HS-5 (cell line): Measurements from ENCODE around the gene UGT1A6.
"Not testable (repeated sequence)": the region's sequence is repeated elsewhere in the genome, so short reads cannot be mapped to it uniquely, and the experiment has no call there.

Experiments
- DNase-seq: peaks from one replicate; pipeline ENCODE4 v3.0.0-alpha.2; 2012; ENCODE audit warnings: low read depth

The UGT1A6 gene

DNA sequence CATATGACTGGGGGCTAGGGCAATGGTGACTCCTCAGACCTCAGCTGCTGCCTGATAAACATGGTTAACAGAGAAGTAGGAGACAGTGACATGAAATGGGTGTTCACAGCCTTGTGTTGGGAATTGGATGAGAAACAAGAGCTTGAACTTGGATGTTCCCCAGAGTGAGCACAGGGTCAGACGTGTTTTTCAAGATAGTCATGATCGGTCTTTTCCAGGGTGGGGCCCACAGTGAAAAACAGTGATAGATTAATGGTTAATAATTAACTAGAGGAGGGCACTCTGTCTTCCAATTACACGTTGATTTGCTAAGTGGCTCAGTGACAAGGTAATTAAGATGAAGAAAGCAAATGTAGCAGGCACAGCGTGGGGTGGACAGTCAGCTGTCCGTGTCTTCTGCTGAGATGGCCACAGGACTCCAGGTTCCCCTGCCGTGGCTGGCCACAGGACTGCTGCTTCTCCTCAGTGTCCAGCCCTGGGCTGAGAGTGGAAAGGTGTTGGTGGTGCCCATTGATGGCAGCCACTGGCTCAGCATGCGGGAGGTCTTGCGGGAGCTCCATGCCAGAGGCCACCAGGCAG lies 36.1 kb downstream of the UGT1A6 start, which contains the start of gene UGT1A3:
Gene UGT1A3 (plus strand): TSS at position 320 of the 579 bp plus-strand sequence. CDS start 85 bp downstream, at position 405.
- DNase-seq, result no peak

DNA sequence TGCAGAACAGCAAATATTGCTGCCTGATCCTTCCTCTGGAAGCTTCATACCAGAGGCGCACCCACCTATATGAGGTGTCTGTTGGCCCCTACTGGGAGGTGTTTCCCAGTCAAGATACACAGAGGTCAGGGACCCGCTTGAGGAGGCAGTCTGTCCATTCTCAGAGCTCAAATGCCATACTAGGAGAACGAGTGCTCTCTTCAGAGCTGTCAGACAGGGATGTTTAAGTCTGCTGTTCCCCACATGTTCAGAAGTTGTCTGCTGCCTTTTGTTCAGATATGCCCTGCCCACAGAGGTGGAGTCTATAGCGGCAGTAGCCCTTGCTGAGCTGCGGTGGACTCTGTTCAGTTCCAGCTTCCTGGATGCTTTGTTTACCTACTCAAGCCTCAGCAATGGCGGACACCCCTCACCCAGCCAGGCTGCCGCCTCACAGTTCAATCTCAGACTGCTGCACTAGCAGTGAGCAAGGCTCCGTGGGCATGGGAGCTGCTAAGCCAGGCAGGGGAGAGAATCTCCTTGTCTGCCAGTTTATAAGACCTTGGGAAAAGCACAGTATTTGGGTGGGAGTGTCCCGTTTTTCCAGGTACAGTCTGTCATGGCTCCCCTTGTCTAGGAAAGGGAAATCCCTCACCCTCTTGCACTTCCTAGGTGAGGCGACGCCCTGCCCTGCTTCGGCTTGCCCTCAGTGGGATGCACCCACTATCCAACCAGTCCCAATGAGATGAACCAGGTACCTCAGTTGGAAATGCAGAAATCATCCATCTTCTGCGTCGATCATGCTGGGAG lies 44.4 kb downstream of the UGT1A6 start:
- DNase-seq, result not testable (repeated sequence)

DNA sequence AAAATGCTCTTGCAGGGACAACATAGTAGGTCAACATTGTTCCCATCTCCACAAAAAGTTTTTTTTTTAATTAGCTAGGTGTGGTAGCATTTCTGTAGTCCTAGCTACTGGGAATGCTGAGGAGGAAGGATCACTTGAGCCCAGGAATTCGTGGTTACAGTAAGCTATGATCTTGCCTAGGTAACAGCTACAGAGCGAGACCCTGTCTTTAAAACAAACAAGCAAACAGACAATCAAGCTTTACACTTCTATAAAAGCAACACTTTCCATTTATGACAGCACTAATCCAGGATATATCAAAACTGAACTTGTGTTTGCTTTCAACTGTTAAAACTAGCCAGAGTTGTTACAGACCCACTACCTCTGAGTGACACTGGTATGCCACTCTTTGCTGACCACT lies 48.2 kb downstream of the UGT1A6 start:
- DNase-seq, result no peak

DNA sequence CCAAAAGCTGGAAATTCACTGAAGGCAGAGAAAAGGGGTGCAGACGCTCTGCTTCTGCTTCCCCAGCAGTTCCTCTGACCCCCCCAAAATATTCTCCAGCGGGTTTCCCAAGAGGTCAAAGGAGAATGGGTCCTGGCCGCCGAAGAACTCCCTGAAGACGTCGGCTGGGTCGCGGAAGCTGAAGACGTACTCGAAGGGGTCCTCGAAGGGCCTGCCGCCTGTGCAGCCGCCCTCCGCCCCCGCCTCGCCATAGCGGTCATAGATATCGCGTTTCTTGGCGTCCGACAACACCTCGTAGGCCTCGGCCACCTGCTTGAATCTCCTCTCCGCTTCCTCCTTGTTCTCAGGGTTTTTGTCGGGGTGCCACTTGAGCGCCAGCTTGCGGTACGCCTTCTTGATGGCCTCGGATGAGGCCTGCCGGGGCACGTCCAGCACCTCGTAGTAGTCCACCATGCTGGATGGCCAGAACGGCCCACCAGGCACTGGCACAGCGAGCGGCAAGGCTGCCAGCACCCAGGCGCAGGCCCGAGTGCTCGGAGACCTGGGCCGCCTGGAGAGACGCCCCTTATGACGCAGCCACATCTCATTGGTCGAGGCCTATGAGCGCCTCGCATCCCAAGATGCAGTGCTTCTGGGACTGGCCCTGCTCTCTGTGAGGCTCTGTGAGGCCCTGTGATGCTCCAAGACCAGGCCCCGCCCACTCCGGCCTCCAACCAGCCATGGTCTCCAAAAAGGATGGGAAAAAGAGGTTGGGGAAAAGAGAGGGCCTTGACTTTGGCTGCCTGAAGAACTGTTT lies 51.0 kb downstream of the UGT1A6 start:
- no peak for DNase-seq

DNA sequence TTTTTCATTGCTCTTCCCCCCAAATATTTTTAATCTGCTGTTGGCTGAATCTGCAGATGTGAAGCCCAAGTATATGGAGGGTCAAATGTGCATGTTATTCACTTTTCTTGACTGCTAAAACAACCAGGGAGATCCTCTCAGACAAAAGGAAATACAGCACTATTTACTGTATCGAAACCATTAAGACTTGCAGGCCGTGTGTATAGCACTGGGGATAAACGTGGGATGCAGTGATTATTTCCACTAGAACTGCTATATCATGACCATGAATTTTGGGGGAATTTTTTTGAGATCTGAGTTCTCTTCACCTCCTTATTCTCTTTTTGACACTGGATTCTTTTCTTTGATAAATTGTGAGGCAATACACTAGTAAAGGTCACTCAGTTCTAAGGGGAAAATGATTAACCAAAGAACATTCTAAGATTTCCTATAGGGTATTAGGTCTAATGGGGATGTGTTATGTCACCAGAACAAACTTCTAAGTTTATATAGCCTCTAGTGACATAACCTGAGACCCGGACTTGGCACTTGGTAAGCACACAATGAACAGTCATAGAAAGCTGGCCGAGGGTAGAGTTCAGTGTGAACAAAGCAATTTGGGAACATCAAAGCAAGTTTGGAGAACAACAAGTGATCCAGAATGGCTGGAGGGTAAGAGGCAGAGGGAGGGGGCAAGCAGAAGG lies 52.5 kb downstream of the UGT1A6 start:
- DNase-seq, result no peak

DNA sequence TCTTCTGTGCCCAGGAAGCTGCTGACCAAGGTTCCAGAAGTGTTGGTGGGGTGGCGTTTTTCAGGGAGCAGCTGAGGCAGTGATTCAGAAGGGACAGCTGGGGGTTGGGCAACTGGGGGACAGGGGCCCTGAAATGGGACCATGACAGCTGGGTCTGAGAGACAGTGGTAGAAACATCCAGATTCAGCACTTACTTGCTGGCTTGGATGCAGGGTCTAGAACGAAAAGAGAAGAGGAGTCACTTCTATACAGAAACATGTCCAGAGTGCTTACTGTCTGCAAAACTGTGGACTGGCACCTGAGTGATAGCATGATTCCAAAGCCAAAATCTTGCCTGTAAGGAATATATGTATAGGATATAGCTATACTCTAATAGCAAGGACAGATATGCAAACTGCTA lies 53.1 kb downstream of the UGT1A6 start:
- DNase-seq, result not testable (repeated sequence)

DNA sequence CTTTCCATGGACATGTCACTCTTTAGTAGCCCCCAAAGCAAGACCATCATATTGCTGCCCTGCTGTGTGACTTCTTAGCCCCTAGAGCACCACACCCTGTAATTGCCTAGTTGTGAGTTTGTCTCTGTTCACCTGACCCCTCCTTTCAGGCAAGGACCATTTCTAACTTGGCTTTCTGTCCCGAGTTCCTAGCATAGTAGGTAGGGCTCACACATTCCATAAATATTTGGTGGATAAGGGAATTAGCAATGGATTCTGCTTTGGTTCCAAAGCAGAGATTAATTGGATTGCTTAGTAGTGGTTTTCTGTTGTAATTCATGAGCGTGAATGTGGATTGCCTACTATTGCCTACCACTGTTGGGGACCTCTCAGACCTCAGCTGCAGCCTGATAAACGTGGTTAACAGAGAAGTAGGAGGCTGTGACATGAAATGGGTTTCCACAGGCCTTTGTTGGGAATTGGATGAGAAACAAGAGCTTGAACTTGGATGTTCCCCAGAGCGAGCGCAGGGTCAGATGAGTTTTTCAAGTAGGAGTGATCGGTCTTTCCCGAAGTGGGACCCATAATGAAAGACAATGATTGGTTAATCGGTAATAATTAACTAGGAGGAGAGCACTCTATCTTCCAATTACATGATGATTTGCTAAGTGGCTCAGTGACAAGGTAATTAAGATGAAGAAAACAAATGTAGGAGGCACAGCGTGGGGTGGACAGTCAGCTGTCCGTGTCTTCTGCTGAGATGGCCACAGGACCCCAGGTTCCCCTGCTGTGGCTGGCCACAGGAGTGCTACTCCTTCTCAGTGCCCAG lies 54.0 kb downstream of the UGT1A6 start:
- no peak for DNase-seq

DNA sequence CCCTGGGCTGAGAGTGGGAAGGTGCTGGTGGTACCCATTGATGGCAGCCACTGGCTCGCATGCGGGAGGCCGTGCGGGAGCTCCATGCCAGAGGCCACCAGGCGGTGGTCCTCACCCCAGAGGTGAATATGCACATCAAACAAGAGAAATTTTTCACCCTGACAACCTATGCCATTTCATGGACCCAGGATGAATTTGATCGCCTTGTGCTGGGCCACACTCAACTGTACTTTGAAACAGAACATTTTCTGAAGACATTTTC lies 54.5 kb downstream of the UGT1A6 start:
- no peak for DNase-seq

DNA sequence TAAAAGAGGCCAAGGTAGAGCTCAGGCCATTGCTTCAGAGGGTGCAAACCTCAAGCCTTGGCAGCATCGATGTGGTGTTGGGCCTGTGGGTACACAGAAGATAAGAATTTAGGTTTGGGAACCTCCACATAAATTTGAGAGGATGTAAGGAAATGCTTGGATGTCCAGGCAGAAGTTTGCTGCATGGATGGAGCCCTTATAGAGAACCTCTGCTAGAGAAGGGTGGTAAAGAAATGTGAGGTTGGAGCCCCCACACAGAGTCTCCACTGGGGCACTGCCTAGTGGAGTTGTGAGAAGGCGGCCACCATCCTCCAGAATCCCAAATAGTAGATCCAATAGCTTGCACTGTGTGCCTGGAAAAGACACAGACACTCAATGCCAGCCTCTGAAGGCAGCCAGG lies 58.0 kb downstream of the UGT1A6 start:
- DNase-seq, result not testable (repeated sequence)

DNA sequence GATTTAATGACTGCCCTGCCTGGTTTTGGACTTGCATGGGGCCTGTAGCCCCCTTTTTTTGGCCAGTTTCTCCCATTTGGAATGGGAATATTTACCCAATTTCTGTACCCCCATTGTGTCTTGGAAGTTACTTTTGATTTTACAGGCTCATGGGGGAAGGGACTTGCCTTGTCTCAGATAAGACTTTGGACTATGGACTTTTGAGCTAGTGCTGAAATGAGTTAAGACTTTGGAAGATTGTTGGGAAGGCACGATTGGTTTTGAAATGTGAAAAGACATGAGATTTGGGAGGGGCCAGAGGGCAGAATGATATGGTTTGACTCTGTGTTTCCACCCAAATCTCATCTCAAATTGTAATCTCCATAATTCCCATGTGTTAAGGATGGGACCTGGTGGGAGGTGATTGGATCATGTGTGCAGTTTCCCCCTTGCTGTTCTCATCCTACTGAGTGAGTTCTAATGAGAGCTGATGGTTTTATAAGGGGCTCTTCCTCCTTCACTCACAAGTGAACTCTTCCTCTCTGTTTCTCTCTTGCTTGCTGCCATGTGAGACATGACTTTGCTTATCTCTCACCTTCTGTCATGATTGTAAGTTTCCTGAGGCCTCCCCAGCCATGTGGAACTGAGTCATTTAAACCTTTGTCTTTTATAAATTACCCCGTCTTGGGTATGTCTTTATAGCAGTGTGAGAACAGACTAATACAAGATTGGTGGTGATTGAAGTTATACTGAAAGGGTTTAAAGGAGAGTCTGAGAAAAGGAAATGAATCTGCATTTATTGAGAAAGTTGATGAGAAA lies 58.7 kb downstream of the UGT1A6 start:
- DNase-seq, result not testable (repeated sequence)

DNA sequence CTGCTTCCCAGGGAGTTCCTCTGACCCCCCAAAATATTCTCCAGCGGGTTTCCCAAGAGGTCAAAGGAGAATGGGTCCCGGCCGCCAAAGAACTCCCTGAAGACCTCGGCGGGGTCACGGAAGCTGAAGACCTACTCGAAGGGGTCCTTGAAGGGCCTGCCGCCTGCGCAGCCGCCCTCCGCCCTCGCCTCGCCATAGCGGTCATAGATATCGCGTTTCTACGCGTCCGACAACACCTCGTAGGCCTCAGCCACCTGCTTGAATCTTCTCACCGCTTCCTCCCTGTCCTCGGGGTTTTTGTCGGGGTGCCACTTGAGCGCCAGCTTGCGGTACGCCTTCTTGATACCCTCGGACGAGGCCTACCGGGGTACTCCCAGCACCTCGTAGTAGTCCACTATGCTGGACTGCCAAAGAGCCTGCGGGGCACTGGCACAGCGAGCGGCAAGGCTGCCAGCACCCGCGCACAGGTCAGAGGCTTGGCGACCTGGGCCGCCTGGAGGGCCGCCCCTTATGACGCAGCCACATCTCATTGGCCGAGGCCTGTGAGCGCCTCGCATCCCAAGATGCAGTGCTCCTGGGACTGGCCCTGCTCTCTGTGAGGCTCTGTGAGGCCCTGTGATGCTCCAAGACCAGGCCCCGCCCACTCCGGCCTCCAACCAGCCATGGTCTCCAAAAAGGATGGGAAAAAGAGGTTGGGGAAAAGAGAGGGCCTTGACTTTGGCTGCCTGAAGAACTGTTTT lies 62.4 kb downstream of the UGT1A6 start:
- DNase-seq, result no peak

DNA sequence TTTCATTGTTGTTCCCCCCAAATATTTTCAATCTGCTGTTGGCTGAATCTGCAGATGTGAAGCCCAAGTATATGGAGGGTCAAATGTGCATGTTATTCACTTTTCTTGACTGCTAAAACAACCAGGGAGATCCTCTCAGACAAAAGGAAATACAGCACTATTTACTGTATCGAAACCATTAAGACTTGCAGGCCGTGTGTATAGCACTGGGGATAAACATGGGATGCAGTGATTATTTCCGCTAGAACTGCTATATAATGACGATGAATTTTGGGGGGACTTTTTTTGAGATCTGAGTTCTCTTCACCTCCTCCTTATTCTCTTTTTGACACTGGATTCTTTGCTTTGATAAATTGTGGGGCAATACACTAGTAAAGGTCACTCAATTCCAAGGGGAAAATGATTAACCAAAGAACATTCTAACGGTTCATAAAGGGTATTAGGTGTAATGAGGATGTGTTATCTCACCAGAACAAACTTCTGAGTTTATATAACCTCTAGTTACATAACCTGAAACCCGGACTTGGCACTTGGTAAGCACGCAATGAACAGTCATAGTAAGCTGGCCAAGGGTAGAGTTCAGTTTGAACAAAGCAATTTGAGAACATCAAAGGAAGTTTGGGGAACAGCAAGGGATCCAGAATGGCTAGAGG lies 63.9 kb downstream of the UGT1A6 start:
- DNase-seq, result no peak

DNA sequence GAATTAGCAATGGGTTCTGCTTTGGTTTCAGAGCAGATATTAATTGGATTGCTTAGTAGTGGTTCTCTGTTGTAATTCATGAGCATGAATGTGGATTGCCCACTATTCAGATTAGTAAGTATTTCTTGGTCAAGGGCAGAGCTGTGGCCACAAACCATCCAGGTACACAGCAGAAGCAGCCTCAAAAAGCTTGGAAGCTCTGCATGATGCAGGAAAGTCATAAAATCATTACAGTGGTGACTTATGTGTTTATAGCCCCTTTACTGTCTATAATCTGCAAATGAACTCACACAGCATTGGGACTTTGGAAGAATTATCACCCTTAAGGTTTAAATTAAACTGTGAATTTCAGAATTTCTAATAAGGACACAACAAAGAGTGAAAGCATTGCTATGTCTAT lies 65.5 kb downstream of the UGT1A6 start:
- no peak for DNase-seq

DNA sequence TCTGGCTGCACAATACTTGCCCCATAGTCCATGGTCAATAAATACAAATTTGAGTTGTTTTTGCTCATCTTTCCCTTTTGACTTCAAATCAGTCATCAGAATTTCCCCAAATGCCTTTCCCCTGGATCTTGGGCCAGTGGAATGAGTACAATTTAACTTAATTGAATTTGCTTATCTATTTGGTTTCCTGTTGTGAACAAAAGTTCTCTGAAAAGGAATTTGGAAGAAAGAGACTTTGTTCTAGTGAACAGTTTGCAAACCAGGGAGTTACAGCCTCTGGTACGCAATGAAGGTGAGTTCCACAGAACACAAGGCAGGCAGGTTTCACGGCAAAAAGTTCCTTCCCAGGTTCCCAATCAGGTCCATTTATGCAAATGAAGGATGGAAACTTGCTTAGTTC lies 66.2 kb downstream of the UGT1A6 start:
- no peak for DNase-seq

DNA sequence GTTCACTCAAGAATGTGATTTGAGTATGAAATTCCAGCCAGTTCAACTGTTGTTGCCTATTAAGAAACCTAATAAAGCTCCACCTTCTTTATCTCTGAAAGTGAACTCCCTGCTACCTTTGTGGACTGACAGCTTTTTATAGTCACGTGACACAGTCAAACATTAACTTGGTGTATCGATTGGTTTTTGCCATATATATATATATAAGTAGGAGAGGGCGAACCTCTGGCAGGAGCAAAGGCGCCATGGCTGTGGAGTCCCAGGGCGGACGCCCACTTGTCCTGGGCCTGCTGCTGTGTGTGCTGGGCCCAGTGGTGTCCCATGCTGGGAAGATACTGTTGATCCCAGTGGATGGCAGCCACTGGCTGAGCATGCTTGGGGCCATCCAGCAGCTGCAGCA lies 67.4 kb downstream of the UGT1A6 start, which contains the start of gene UGT1A1:
Gene UGT1A1 (plus strand): TSS at position 228 of the 400 bp plus-strand sequence. CDS start 18 bp downstream, at position 246.
- DNase-seq, result no peak

DNA sequence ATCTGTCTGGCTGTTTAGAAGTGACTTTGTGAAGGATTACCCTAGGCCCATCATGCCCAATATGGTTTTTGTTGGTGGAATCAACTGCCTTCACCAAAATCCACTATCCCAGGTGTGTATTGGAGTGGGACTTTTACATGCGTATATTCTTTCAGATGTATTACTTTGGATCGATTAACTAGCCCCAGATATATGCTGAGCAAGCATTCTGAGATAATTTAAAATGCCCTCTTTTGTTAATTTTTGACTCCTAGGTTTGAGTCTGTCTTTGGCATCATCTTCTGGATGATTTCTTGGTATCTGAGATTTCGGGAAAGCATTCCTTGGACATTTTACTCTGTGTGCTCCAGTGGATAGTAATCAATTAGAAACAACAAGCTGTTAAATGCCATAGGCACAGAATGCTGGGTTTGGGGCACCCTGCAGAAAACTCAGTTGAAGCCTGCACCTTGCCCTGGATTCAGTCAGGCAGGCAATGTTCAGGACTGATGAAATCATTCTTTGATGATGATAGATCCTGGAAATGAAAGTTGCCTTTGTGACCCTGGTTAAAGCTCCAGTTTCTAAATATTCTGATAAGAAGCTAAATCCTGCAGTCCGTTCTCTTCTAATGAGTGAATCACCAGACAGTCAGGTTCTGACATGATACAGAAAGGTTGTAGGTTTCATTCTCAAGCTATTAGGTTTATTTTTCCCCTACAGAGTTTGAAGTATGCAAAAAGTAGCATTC lies 68.5 kb downstream of the UGT1A6 start:
- DNase-seq, result no peak

DNA sequence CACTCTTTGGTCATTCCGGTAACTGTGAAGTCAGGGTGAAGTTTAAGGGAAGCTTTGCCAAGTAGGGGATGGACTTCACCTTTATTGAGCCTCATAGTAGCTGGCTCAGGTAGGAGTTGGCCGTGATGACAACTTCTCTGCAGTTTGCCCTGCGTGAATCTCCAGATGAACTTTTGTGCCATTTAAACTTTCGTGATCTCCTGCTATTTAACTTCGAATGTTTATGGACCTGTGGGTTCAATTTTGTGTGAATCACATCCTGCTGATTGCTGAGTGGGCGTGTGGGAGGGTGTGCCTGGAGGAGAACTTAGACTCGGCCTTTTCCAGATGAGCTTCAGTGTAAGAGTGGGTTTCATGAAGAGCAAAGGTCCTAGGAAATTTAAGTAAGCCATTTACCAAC lies 71.6 kb downstream of the UGT1A6 start:
- peak; percentile 3 for DNase-seq

DNA sequence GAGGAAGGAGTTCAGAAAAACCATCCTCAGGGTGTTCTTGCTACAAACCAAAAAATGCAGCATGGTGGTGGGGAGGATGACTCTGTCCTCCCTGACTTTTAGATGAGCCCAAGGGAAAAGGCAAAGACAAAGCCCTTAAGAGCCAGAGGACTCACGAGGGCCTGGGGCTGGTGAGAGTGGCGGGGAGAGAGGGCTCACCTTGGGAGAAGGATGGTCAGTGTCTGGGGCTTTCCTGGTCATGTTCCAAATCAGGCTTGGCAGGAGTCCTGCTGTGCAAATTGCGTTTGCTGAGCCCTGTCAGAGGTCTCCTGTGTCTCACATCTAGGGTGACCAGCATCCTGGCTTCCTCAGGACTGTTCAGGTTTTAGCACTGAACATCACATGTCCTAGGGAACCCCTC lies 72.1 kb downstream of the UGT1A6 start:
- DNase-seq, result no peak

DNA sequence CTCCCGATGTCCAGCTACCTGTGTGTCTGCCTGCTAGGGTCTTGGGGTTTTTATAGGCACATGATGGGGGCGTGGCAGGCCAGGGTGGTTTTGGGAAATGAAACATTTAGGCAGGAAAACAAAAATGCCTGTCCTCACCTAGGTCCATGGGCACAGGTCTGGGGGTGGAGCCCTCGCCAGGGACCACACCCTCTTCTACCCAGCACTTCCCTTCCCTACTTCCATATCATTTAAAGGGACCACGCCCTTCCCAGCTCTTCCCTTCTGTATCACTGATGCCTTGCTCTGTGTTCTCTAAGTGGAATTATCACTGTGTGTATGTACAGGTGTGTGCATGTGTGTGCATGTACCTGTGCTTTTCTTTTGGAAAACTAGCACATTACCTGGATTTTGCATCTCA lies 73.7 kb downstream of the UGT1A6 start:
- no peak for DNase-seq
